ENCODE results near the gene TMEM117. TPM values are rescaled to one million over a fixed set of nuclear protein-coding genes. Genes with fewer than 3 reads are reported as not detected.

Gene TMEM117
- total RNA-seq, 1 donor from 2014 or later, result 35.3 TPM

DNA sequence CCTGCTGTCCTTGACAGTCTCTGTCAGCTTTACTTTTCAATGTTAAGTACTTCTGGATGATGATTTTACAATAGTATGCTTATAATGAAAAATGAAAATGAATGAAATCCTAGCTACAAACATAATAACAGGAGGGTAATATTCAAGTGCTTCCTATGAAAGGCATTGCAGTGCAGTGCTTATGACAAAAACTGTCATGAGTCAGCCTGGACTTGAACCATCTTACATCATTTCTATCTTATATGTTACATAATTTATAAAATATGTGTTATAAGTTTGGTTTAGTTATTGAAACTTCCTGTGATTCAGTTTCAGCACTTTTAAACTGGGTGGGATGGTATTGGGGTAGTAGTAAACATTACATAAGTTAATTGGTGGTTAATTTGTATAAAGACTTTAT is 451.7 kb downstream of the TMEM117 start:
- no peak overlapping the region for H3K27ac Mint-ChIP-seq
- no peaks in the 10 kb centered on the region for H3K4me1 Mint-ChIP-seq
- DNase-seq (ENCODE audit: low spot score in 2 of 2, unreplicated experiment in 2 of 2), result no peak
- TF ChIP-seq, protein P1, sequence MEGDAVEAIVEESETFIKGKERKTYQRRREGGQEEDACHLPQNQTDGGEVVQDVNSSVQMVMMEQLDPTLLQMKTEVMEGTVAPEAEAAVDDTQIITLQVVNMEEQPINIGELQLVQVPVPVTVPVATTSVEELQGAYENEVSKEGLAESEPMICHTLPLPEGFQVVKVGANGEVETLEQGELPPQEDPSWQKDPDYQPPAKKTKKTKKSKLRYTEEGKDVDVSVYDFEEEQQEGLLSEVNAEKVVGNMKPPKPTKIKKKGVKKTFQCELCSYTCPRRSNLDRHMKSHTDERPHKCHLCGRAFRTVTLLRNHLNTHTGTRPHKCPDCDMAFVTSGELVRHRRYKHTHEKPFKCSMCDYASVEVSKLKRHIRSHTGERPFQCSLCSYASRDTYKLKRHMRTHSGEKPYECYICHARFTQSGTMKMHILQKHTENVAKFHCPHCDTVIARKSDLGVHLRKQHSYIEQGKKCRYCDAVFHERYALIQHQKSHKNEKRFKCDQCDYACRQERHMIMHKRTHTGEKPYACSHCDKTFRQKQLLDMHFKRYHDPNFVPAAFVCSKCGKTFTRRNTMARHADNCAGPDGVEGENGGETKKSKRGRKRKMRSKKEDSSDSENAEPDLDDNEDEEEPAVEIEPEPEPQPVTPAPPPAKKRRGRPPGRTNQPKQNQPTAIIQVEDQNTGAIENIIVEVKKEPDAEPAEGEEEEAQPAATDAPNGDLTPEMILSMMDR (IDR thresholded peaks at IDR 0.05; ENCODE audit: unreplicated experiment), result no peak
- H3K4me3 Mint-ChIP-seq, result no peak overlapping the region
- peaks cover 8% of the 10 kb centered on the region for H3K36me3 Mint-ChIP-seq
- peaks cover 13% of the 10 kb centered on the region for H3K9me3 Mint-ChIP-seq
- no peaks in the 10 kb centered on the region for H3K27me3 Mint-ChIP-seq (ENCODE audit: low read depth)

DNA sequence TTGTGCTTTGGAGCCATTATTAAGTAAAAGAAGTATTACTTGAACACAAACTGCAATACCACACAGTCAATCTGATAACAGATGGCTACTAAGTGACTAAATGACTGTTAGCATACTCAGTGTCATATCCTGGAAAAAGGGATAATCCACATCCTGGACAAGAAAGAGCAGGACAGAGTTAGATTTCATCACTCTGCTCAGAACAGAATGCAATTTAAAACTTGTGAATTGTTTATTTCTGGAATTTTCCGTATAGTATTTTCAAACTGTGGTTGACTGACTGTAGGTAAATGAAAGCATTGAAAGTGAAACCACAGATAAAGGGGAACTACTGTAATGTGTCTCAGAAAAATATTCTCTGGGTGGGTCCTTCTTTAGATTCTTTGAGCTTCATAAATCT is 458.8 kb downstream of the TMEM117 start:
- H3K9me3 Mint-ChIP-seq, result peaks cover 20% of the 10 kb centered on the region
- TF ChIP-seq, protein P1 (IDR thresholded peaks at IDR 0.05; ENCODE audit: unreplicated experiment), result no peak
- H3K4me3 Mint-ChIP-seq, result no peak overlapping the region

DNA sequence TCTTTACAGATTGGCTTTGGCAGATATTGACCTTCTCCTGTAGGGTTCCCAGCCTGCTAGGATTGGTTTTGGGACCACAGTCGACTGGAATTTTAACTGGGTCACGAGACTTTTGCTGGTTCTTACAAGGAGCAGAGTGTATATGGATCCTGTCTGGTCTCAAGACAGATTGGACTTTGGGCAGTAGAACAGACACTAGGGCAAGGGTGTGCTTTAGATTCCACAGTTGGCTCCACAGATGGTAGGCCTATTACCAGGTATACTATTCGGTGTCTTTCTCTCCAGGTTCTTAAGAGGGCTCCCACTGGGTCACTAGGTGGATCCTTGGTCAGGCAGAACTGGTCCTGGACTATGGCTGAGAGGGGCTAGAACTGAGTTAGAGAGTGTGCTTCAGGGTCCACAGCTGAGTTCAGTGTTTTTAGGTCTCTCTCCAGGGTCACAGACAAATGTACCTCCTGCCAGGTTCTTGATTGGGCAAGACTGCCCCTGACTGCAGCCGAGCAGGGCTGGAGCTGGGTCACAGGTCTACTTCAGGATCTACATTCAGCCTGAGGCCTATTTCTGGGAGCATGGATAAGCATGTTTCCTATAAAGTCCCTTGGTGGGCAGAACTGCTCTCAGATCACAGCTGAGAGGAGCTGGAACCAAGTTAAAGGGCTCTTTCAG is 460.2 kb downstream of the TMEM117 start:
- H3K4me3 Mint-ChIP-seq, result no peak overlapping the region
- peaks cover 11% of the 10 kb centered on the region for H3K9me3 Mint-ChIP-seq
- peaks cover 6% of the 10 kb centered on the region for H3K36me3 Mint-ChIP-seq
- TF ChIP-seq, protein P1 (IDR thresholded peaks at IDR 0.05; ENCODE audit: unreplicated experiment), result no peak
- peaks cover 3% of the 10 kb centered on the region for H3K4me1 Mint-ChIP-seq
- no peak overlapping the region for H3K27ac Mint-ChIP-seq
- no peaks in the 10 kb centered on the region for H3K27me3 Mint-ChIP-seq (ENCODE audit: low read depth)
- no peak for DNase-seq (ENCODE audit: low spot score in 2 of 2, unreplicated experiment in 2 of 2)

More for the DNA sequence above, 458.8 kb downstream of the TMEM117 start:
- Mint-ChIP-seq H3K36me3 (peaks cover 10% of the 10 kb centered on the region), H3K27me3 (ENCODE audit: low read depth) (no peaks in the 10 kb centered on the region), H3K27ac (no peak overlapping the region), H3K4me1 (peaks cover 3% of the 10 kb centered on the region)
- DNase-seq (ENCODE audit: low spot score in 2 of 2, unreplicated experiment in 2 of 2), result no peak

DNA sequence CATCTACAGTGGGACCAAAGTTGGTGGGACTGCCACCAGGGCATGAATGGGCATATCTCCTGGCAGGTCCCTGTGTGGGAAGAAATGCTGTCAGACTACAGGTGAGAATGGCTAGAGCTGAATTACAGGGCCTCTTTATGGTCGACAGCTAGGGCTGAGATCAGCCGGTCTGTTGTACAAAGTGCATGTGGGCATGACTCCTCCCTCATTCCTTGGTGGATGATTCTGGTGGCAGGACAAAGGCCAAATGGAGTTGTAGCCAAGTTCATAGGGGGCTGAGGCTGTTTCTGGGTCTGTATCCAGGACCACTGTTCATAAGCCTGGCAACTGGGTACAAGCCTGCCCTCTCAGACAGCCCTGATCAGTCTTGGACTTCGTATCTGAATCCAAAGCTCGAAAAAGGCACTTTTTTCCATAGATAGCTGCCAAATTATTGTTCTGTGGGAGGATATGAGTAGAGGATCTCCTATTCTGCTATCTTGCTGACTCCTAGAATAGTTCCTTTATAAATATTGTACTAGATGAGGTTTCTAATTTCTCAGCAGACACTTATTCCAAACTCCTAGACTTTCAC is 460.8 kb downstream of the TMEM117 start:
- no peaks in the 10 kb centered on the region for H3K27me3 Mint-ChIP-seq (ENCODE audit: low read depth)
- H3K27ac Mint-ChIP-seq, result no peak overlapping the region
- peaks cover 3% of the 10 kb centered on the region for H3K4me1 Mint-ChIP-seq
- peaks cover 6% of the 10 kb centered on the region for H3K36me3 Mint-ChIP-seq
- no peak for DNase-seq (ENCODE audit: low spot score in 2 of 2, unreplicated experiment in 2 of 2)
- TF ChIP-seq, protein P1 (IDR thresholded peaks at IDR 0.05; ENCODE audit: unreplicated experiment), result no peak
- H3K9me3 Mint-ChIP-seq, result peaks cover 7% of the 10 kb centered on the region
- H3K4me3 Mint-ChIP-seq, result no peak overlapping the region

DNA sequence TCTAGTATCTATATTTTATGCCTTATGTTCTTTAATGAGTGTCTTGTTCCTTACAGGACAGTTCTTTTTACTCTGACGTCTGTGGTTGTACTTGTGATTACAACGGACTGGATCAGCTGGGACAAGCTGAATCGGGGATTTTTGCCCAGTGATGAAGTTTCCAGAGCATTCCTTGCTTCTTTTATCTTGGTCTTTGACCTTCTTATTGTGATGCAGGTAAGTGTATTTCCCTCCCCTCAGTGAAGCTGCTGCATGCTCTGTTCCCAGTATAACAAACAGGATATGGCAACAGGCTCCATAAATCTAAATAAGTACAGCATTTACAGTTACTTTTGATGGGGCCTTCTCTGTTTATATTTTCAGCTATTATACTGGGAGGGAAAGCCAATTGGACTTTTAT is 463.6 kb downstream of the TMEM117 start:
- peaks cover 22% of the 10 kb centered on the region for H3K36me3 Mint-ChIP-seq

More for the DNA sequence above, 463.6 kb downstream of the TMEM117 start:
- H3K9me3 Mint-ChIP-seq, result peaks cover 9% of the 10 kb centered on the region
- TF ChIP-seq, protein P1 (IDR thresholded peaks at IDR 0.05; ENCODE audit: unreplicated experiment), result no peak
- no peaks in the 10 kb centered on the region for H3K27me3 Mint-ChIP-seq (ENCODE audit: low read depth)
- H3K4me3 Mint-ChIP-seq, result no peak overlapping the region
- no peak for DNase-seq (ENCODE audit: low spot score in 2 of 2, unreplicated experiment in 2 of 2)
- no peak overlapping the region for H3K27ac Mint-ChIP-seq
- H3K4me1 Mint-ChIP-seq, result peaks cover 3% of the 10 kb centered on the region
